ENCODE results near the gene TMEM30A. TPM values are rescaled to one million over a fixed set of nuclear protein-coding genes. Genes with fewer than 3 reads are reported as not detected.
A peak's percentile ranks its signal among the peaks of the same experiment; 100 is the strongest.

The TMEM30A gene
- total and polyA plus RNA-seq, 4 donors: 66.5 to 164 (median 107) TPM

GRCh38 chr6:75299801-75300530 is 15.4 kb upstream of the TMEM30A start:
- Histone ChIP-seq H3K4me3 (ENCODE audit: low read length in 2 of 2) (no peak overlapping the region), H3K27me3 (ENCODE audit: control insufficient read depth in 1 of 2, insufficient read depth in 2 of 2, low read length in 1 of 2) (no peaks in the 10 kb centered on the region), H3K36me3 (ENCODE audit: control insufficient read depth in 1 of 2, insufficient read depth in 2 of 2, low read length in 1 of 2) (no peaks in the 10 kb centered on the region), H3K27ac (ENCODE audit: low read depth in 1 of 2, low read length in 2 of 2) (no peak overlapping the region), H3K9me3 (ENCODE audit: control insufficient read depth, low read length) (no peaks in the 10 kb centered on the region), H3K4me1 (ENCODE audit: control insufficient read depth in 1 of 2, insufficient read depth in 2 of 2, low read length in 2 of 2) (peaks cover 0 to 2% of the 10 kb centered on the region in 2 donors)
- 54 to 60% methylated on average over 2 of the region's 2 CpGs for WGBS, 2 donors
- intact Hi-C loops (cut with DNase I): loop anchor here (5.0 kb wide), 3 partner anchors 52 to 192 kb away; partner anchors contain the start of gene FILIP1 (in 1 of the 2)
- ATAC-seq (ENCODE audit: low FRiP score): no peak
- no peak for DNase-seq

GRCh38 chr6:75296811-75297779 is 12.5 kb upstream of the TMEM30A start:
- ATAC-seq (ENCODE audit: low FRiP score) (peak; percentile 57), DNase-seq (no peak)
- intact Hi-C loops (cut with DNase I): loop anchor here (1.0 to 5.0 kb wide), 5 partner anchors 55 to 230 kb away; partner anchors contain the start of gene FILIP1 (in 1 of the 2)
- no peaks in the 10 kb centered on the region for H3K9me3 ChIP-seq (ENCODE audit: control insufficient read depth, low read length)
- H3K4me1 ChIP-seq (ENCODE audit: control insufficient read depth in 1 of 2, insufficient read depth in 2 of 2, low read length in 2 of 2): no peaks in the 10 kb centered on the region
- H3K27ac ChIP-seq (ENCODE audit: low read depth in 1 of 2, low read length in 2 of 2): no peak overlapping the region
- H3K4me3 ChIP-seq (ENCODE audit: low read length in 2 of 2): no peak overlapping the region
- no peaks in the 10 kb centered on the region for H3K36me3 ChIP-seq (ENCODE audit: control insufficient read depth in 1 of 2, insufficient read depth in 2 of 2, low read length in 1 of 2)
- no peaks in the 10 kb centered on the region for H3K27me3 ChIP-seq (ENCODE audit: control insufficient read depth in 1 of 2, insufficient read depth in 2 of 2, low read length in 1 of 2)
- 7 to 9% methylated on average over 3 of the region's 3 CpGs for WGBS, 2 donors

GRCh38 chr6:75292555-75292954 is 8.0 kb upstream of the TMEM30A start:
- H3K4me1 ChIP-seq (ENCODE audit: control insufficient read depth in 1 of 2, insufficient read depth in 2 of 2, low read length in 2 of 2): peaks cover 0 to 5% of the 10 kb centered on the region in 2 donors
- DNase-seq: no peak
- 58 to 66% methylated on average over 2 of the region's 2 CpGs for WGBS, 2 donors
- no peaks in the 10 kb centered on the region for H3K27me3 ChIP-seq (ENCODE audit: control insufficient read depth in 1 of 2, insufficient read depth in 2 of 2, low read length in 1 of 2)
- H3K9me3 ChIP-seq (ENCODE audit: control insufficient read depth, low read length): no peaks in the 10 kb centered on the region
- no peak overlapping the region for H3K4me3 ChIP-seq (ENCODE audit: low read length in 2 of 2)
- no peak for ATAC-seq (ENCODE audit: low FRiP score)
- no peaks in the 10 kb centered on the region for H3K36me3 ChIP-seq (ENCODE audit: control insufficient read depth in 1 of 2, insufficient read depth in 2 of 2, low read length in 1 of 2)
- intact Hi-C loops (cut with DNase I): no loop called here
- H3K27ac ChIP-seq (ENCODE audit: low read depth in 1 of 2, low read length in 2 of 2): no peak overlapping the region

- Histone ChIP-seq H3K4me1 (ENCODE audit: control insufficient read depth in 1 of 2, insufficient read depth in 2 of 2, low read length in 2 of 2) (peaks cover 0 to 5% of the 10 kb centered on the region in 2 donors), H3K27me3 (ENCODE audit: control insufficient read depth in 1 of 2, insufficient read depth in 2 of 2, low read length in 1 of 2) (no peaks in the 10 kb centered on the region), H3K27ac (ENCODE audit: low read depth in 1 of 2, low read length in 2 of 2) (no peak overlapping the region), H3K9me3 (ENCODE audit: control insufficient read depth, low read length) (no peaks in the 10 kb centered on the region), H3K36me3 (ENCODE audit: control insufficient read depth in 1 of 2, insufficient read depth in 2 of 2, low read length in 1 of 2) (no peaks in the 10 kb centered on the region), H3K4me3 (ENCODE audit: low read length in 2 of 2) (no peak overlapping the region)
- ATAC-seq (ENCODE audit: low FRiP score) (no peak), DNase-seq (no peak)
- intact Hi-C loops (cut with DNase I): no loop called here
- 0 to 5% methylated on average over 1 of the region's 1 CpG for WGBS, 2 donors
Observed at GRCh38 chr6:75291744-75292143, 7.2 kb upstream of the TMEM30A start.

GRCh38 chr6:75291331-75291730 is 6.7 kb upstream of the TMEM30A start:
- Histone ChIP-seq H3K27me3 (ENCODE audit: control insufficient read depth in 1 of 2, insufficient read depth in 2 of 2, low read length in 1 of 2) (no peaks in the 10 kb centered on the region), H3K36me3 (ENCODE audit: control insufficient read depth in 1 of 2, insufficient read depth in 2 of 2, low read length in 1 of 2) (no peaks in the 10 kb centered on the region), H3K4me3 (ENCODE audit: low read length in 2 of 2) (no peak overlapping the region), H3K27ac (ENCODE audit: low read depth in 1 of 2, low read length in 2 of 2) (peak overlapping the region; percentile 67 to 79), H3K4me1 (ENCODE audit: control insufficient read depth in 1 of 2, insufficient read depth in 2 of 2, low read length in 2 of 2) (peaks cover 0 to 5% of the 10 kb centered on the region in 2 donors), H3K9me3 (ENCODE audit: control insufficient read depth, low read length) (no peaks in the 10 kb centered on the region)
- 35 to 40% methylated on average over 2 of the region's 2 CpGs for WGBS, 2 donors
- no peak for ATAC-seq (ENCODE audit: low FRiP score)
- DNase-seq: no peak
- intact Hi-C loops (cut with DNase I): no loop called here

- Histone ChIP-seq H3K27me3 (ENCODE audit: control insufficient read depth in 1 of 2, insufficient read depth in 2 of 2, low read length in 1 of 2) (no peaks in the 10 kb centered on the region), H3K4me1 (ENCODE audit: control insufficient read depth in 1 of 2, insufficient read depth in 2 of 2, low read length in 2 of 2) (peaks cover 0 to 5% of the 10 kb centered on the region in 2 donors), H3K9me3 (ENCODE audit: control insufficient read depth, low read length) (no peaks in the 10 kb centered on the region), H3K36me3 (ENCODE audit: control insufficient read depth in 1 of 2, insufficient read depth in 2 of 2, low read length in 1 of 2) (no peaks in the 10 kb centered on the region), H3K27ac (ENCODE audit: low read depth in 1 of 2, low read length in 2 of 2) (peak overlapping the region; percentile 7 to 67), H3K4me3 (ENCODE audit: low read length in 2 of 2) (no peak overlapping the region)
- WGBS, 2 donors: 36 to 51% methylated on average over 7 of the region's 7 CpGs
- ATAC-seq (ENCODE audit: low FRiP score) (no peak), DNase-seq (no peak)
- intact Hi-C loops (cut with DNase I): no loop called here
Observed at GRCh38 chr6:75290136-75290945, 5.7 kb upstream of the TMEM30A start.

GRCh38 chr6:75288023-75288422 is 3.4 kb upstream of the TMEM30A start:
- Histone ChIP-seq H3K9me3 (ENCODE audit: control insufficient read depth, low read length) (no peaks in the 10 kb centered on the region), H3K4me1 (ENCODE audit: control insufficient read depth in 1 of 2, insufficient read depth in 2 of 2, low read length in 2 of 2) (peaks cover 0 to 5% of the 10 kb centered on the region in 2 donors), H3K4me3 (ENCODE audit: low read length in 2 of 2) (no peak overlapping the region), H3K36me3 (ENCODE audit: control insufficient read depth in 1 of 2, insufficient read depth in 2 of 2, low read length in 1 of 2) (no peaks in the 10 kb centered on the region), H3K27ac (ENCODE audit: low read depth in 1 of 2, low read length in 2 of 2) (no peak overlapping the region), H3K27me3 (ENCODE audit: control insufficient read depth in 1 of 2, insufficient read depth in 2 of 2, low read length in 1 of 2) (no peaks in the 10 kb centered on the region)
- 90 to 92% methylated on average over 1 of the region's 1 CpG for WGBS, 2 donors
- no peak for ATAC-seq (ENCODE audit: low FRiP score)
- intact Hi-C loops (cut with DNase I): loop anchor here in 1 of 2 donors (5.0 kb wide), 1 partner anchor 214 kb away; no protein-coding TSS in a partner anchor
- no peak for DNase-seq

- H3K9me3 ChIP-seq (ENCODE audit: control insufficient read depth, low read length): no peaks in the 10 kb centered on the region
- H3K27ac ChIP-seq (ENCODE audit: low read depth in 1 of 2, low read length in 2 of 2): no peak overlapping the region
- H3K36me3 ChIP-seq (ENCODE audit: control insufficient read depth in 1 of 2, insufficient read depth in 2 of 2, low read length in 1 of 2): no peaks in the 10 kb centered on the region
- H3K4me1 ChIP-seq (ENCODE audit: control insufficient read depth in 1 of 2, insufficient read depth in 2 of 2, low read length in 2 of 2): peaks cover 0 to 5% of the 10 kb centered on the region in 2 donors
- H3K4me3 ChIP-seq (ENCODE audit: low read length in 2 of 2): no peak overlapping the region
- DNase-seq (no peak), ATAC-seq (ENCODE audit: low FRiP score) (no peak)
- intact Hi-C loops (cut with DNase I): loop anchor here in 1 of 2 donors (5.0 kb wide), 1 partner anchor 215 kb away; no protein-coding TSS in a partner anchor
- no peaks in the 10 kb centered on the region for H3K27me3 ChIP-seq (ENCODE audit: control insufficient read depth in 1 of 2, insufficient read depth in 2 of 2, low read length in 1 of 2)
- WGBS, 2 donors: 83 to 90% methylated on average over 1 of the region's 1 CpG
Observed at GRCh38 chr6:75287424-75287823, 2.8 kb upstream of the TMEM30A start.

Data from aorta (tissue), 5 donors.